ENCODE data around the gene ESR2. TPM values are rescaled to one million over a fixed set of nuclear protein-coding genes. Genes with fewer than 3 reads are reported as not detected.
A peak's percentile ranks its signal among the peaks of the same experiment; 100 is the strongest.

The ESR2 gene
- polyA plus RNA-seq, 1 of the 3 experiments (the other 2 are of a cell fraction) = 0.03 TPM

DNA sequence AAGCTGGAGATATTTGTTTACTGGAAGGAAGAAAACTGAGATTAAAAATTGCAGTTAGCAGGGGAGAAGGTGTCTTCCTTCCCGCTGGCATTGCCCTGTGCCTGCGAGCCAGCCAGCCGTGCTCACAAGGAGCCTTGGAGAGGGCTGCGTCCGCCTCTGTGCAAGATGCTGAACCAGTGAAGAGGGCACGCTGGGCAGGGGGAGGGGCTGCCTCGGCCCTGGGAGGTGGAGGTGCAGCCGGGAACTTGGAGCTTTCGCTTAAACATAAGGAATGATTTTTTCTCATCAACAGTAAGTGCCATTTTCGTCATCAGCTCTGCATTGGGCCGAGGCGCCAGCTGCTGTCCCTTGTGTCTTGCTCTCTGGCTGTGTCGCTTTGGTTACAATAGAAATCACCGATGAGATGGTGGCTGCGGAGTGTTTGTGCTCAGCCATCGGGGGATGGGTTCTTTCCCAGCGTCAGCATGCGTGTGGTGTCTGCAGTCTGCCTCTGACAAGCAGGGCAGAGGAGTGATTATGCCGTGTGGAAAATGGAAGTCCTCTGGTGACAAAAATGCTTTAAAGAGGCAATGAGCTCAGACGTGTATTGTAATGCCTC, 97.3 kb downstream of the ESR2 start:
- 13% methylated on average over 20 of the region's 20 CpGs for whole genome bisulfite sequencing (ENCODE audit: low lambda C conversion rate)
- Histone ChIP-seq H3K79me2 (ENCODE audit: insufficient read depth) (no peaks in the 10 kb centered on the region), H3K4me2 (peak overlapping the region; percentile 82), H3F3A (replicated peaks; ENCODE audit: insufficient read depth) (no peaks in the 10 kb centered on the region), H3K9me3 (no peaks in the 10 kb centered on the region), H4K20me1 (ENCODE audit: insufficient read depth) (no peaks in the 10 kb centered on the region), H3K9me2 (no peaks in the 10 kb centered on the region), H3K4me1 (ENCODE audit: control insufficient read depth in 1 of 2, insufficient read depth in 2 of 2, low read depth in 1 of 2, low read length in 1 of 2) (peaks cover 4 to 14% of the 10 kb centered on the region in 2 experiments; a peak in 3 of 4 replicates), H3K27ac (ENCODE audit: low read depth in 2 of 2, low read length in 1 of 2) (peak overlapping the region in 1 of 2 experiments; percentile 77; a peak in 2 of 4 replicates), H2AFZ (ENCODE audit: low read depth) (peak overlapping the region; percentile 82), H3K4me3 (ENCODE audit: low read depth in 2 of 2, low read length in 1 of 2) (peak overlapping the region; percentile 57 to 66), H3K36me3 (replicated peaks in 1 of 2; ENCODE audit: control insufficient read depth in 1 of 2, insufficient read depth in 2 of 2, low read length in 1 of 2) (no peaks in the 10 kb centered on the region), H3K27me3 (ENCODE audit: insufficient read depth) (no peaks in the 10 kb centered on the region), H3K9ac (peak overlapping the region; percentile 40)
- ChIA-PET CTCF (interaction anchor here (0.7 to 1.4 kb wide), 4 partner anchors 9 to 107 kb away, joined by 3 to 5 read pairs (median 3); no protein-coding TSS in a partner anchor), POLR2A (interaction anchor here (1.1 to 1.3 kb wide), 2 partner anchors 10 to 38 kb away, joined by 3 to 4 read pairs; no protein-coding TSS in a partner anchor)
- TF ChIP-seq RCOR1 (IDR thresholded peaks at IDR 0.05; ENCODE audit: low read length) (no peak), MXI1 (IDR thresholded peaks at IDR 0.05; ENCODE audit: low read depth, low read length) (peak; percentile 97), NFIC (IDR thresholded peaks at IDR 0.05; ENCODE audit: borderline replicate concordance) (no peak), GATA2 (CRISPR knock-in tag; IDR thresholded peaks at IDR 0.05) (peak; percentile 8; the same call in 1 of the 2 replicates), RFX5 (IDR thresholded peaks at IDR 0.05; ENCODE audit: low read length) (no peak), FOXM1 (IDR thresholded peaks at IDR 0.05; ENCODE audit: low read depth) (no peak), EP300 (IDR thresholded peaks at IDR 0.05; ENCODE audit: borderline replicate concordance in 1 of 2, low read depth in 1 of 2, low read length in 1 of 2) (0 out of 4 replicates have a peak, but pooled peaks of 1 of the 2 experiments have one; percentile 17), CHD2 (IDR thresholded peaks at IDR 0.05; ENCODE audit: low read length, partially characterized antibody) (peak; percentile 45), MEF2A (IDR thresholded peaks at IDR 0.05; ENCODE audit: borderline replicate concordance, low read depth) (no peak)
- DNase-seq = peak; percentile 79

DNA sequence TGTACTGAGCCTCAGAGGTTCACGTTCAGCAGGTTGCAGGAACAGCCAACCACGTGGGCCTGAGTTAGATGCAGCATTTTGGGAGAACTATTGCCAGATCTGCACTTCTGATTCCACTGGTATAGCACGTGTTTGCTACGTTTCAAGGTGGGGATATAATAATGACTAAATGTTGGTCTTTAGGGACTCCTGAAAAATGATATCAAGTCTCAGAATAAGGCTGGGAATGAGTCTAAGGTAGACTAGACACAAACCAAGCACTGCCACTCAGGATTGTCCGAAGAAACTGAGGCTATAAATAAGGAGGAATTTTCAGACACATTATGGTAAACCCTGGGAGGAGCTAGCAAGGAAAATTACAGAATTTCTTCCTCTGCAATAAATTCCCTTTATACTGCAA, 98.1 kb downstream of the ESR2 start:
- Histone ChIP-seq H3K4me1 (ENCODE audit: control insufficient read depth in 1 of 2, insufficient read depth in 2 of 2, low read depth in 1 of 2, low read length in 1 of 2) (peaks cover 6 to 14% of the 10 kb centered on the region in 2 experiments; a peak in 3 of 4 replicates), H3K27ac (ENCODE audit: low read depth in 2 of 2, low read length in 1 of 2) (no peak overlapping the region; a peak in 1 of 4 replicates), H2AFZ (ENCODE audit: low read depth) (no peak overlapping the region), H3K4me2 (no peak overlapping the region), H3K36me3 (replicated peaks in 1 of 2; ENCODE audit: control insufficient read depth in 1 of 2, insufficient read depth in 2 of 2, low read length in 1 of 2) (no peaks in the 10 kb centered on the region), H3K27me3 (ENCODE audit: insufficient read depth) (no peaks in the 10 kb centered on the region), H3K9me2 (no peaks in the 10 kb centered on the region), H4K20me1 (ENCODE audit: insufficient read depth) (no peaks in the 10 kb centered on the region), H3K9me3 (no peaks in the 10 kb centered on the region), H3K9ac (no peak overlapping the region), H3K4me3 (ENCODE audit: low read depth in 2 of 2, low read length in 1 of 2) (no peak overlapping the region), H3F3A (replicated peaks; ENCODE audit: insufficient read depth) (no peaks in the 10 kb centered on the region), H3K79me2 (ENCODE audit: insufficient read depth) (no peaks in the 10 kb centered on the region)
- CTCF ChIA-PET = interaction anchor here (1.4 to 1.5 kb wide), 2 partner anchors 38 to 108 kb away, joined by 4 to 5 read pairs; no protein-coding TSS in a partner anchor
- DNase-seq = no peak
- POLR2A ChIA-PET = interaction anchor here (1.3 kb wide), 1 partner anchor 39 kb away, joined by 3 read pairs; no protein-coding TSS in a partner anchor
- TF ChIP-seq EZH2phosphoT487 (IDR thresholded peaks at IDR 0.05; ENCODE audit: borderline replicate concordance, low read depth) = no peak
- WGBS (ENCODE audit: low lambda C conversion rate) = 88% methylated on average over 5 of the region's 5 CpGs

DNA sequence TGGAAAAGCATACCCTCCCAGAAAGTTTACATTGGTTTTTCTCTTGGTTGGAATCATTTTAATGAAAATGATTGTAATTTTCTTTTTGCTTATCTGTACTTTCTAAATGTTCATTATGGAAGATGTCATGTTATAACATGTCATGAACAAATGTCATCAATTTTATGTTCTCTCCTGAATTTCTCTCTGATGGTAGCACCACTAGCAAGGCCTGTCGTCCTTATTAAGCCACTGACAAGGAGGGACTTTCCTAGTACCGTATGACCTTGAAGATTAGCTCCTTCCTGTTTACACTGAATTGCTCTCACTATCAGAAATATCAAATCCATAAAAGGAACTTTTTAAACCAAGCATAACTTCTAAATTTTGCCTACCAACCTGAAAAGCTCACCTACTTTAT, 99.0 kb downstream of the ESR2 start:
- no peaks in the 10 kb centered on the region for H3K79me2 ChIP-seq (ENCODE audit: insufficient read depth)
- no peaks in the 10 kb centered on the region for H3K9me3 ChIP-seq
- no peaks in the 10 kb centered on the region for H3K9me2 ChIP-seq
- H3K4me1 ChIP-seq (ENCODE audit: control insufficient read depth in 1 of 2, insufficient read depth in 2 of 2, low read depth in 1 of 2, low read length in 1 of 2) = peaks cover 6 to 14% of the 10 kb centered on the region in 2 experiments; a peak in 3 of 4 replicates
- H3K27me3 ChIP-seq (ENCODE audit: insufficient read depth) = no peaks in the 10 kb centered on the region
- H3K27ac ChIP-seq (ENCODE audit: low read depth in 2 of 2, low read length in 1 of 2) = no peak overlapping the region
- H4K20me1 ChIP-seq (ENCODE audit: insufficient read depth) = no peaks in the 10 kb centered on the region
- 84% methylated on average over 2 of the region's 2 CpGs for WGBS (ENCODE audit: low lambda C conversion rate)
- H3K36me3 ChIP-seq (replicated peaks in 1 of 2; ENCODE audit: control insufficient read depth in 1 of 2, insufficient read depth in 2 of 2, low read length in 1 of 2) = no peaks in the 10 kb centered on the region
- no peak overlapping the region for H3K9ac ChIP-seq
- no peaks in the 10 kb centered on the region for H3F3A ChIP-seq (replicated peaks; ENCODE audit: insufficient read depth)
- CTCF ChIA-PET = interaction anchor here (1.5 kb wide), 3 partner anchors 99 to 395 kb away, joined by 3 to 4 read pairs (median 3); partner anchors contain the start of gene ESR2
- no peak overlapping the region for H2AFZ ChIP-seq (ENCODE audit: low read depth)
- TF ChIP-seq, protein P1, sequence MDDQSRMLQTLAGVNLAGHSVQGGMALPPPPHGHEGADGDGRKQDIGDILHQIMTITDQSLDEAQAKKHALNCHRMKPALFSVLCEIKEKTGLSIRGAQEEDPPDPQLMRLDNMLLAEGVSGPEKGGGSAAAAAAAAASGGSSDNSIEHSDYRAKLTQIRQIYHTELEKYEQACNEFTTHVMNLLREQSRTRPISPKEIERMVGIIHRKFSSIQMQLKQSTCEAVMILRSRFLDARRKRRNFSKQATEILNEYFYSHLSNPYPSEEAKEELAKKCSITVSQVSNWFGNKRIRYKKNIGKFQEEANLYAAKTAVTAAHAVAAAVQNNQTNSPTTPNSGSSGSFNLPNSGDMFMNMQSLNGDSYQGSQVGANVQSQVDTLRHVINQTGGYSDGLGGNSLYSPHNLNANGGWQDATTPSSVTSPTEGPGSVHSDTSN (IDR thresholded peaks at IDR 0.05) = no peak
- TF ChIP-seq POLR2AphosphoS5 (IDR thresholded peaks at IDR 0.05; ENCODE audit: low read depth, low read length) (no peak), MXI1 (IDR thresholded peaks at IDR 0.05; ENCODE audit: low read depth, low read length) (no peak), RCOR1 (IDR thresholded peaks at IDR 0.05; ENCODE audit: low read length) (no peak), JUND (IDR thresholded peaks at IDR 0.05) (no peak), TCF12 (IDR thresholded peaks at IDR 0.05) (no peak), GATA2 (CRISPR knock-in tag; IDR thresholded peaks at IDR 0.05) (no peak), FOXM1 (IDR thresholded peaks at IDR 0.05; ENCODE audit: low read depth) (no peak), SIN3A (IDR thresholded peaks at IDR 0.05; ENCODE audit: borderline replicate concordance, low read depth, low read length) (no peak)
- TF ChIP-seq, protein P2, sequence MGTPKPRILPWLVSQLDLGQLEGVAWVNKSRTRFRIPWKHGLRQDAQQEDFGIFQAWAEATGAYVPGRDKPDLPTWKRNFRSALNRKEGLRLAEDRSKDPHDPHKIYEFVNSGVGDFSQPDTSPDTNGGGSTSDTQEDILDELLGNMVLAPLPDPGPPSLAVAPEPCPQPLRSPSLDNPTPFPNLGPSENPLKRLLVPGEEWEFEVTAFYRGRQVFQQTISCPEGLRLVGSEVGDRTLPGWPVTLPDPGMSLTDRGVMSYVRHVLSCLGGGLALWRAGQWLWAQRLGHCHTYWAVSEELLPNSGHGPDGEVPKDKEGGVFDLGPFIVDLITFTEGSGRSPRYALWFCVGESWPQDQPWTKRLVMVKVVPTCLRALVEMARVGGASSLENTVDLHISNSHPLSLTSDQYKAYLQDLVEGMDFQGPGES (IDR thresholded peaks at IDR 0.05; ENCODE audit: low read depth, low read length) = no peak
- TF ChIP-seq, protein P3, sequence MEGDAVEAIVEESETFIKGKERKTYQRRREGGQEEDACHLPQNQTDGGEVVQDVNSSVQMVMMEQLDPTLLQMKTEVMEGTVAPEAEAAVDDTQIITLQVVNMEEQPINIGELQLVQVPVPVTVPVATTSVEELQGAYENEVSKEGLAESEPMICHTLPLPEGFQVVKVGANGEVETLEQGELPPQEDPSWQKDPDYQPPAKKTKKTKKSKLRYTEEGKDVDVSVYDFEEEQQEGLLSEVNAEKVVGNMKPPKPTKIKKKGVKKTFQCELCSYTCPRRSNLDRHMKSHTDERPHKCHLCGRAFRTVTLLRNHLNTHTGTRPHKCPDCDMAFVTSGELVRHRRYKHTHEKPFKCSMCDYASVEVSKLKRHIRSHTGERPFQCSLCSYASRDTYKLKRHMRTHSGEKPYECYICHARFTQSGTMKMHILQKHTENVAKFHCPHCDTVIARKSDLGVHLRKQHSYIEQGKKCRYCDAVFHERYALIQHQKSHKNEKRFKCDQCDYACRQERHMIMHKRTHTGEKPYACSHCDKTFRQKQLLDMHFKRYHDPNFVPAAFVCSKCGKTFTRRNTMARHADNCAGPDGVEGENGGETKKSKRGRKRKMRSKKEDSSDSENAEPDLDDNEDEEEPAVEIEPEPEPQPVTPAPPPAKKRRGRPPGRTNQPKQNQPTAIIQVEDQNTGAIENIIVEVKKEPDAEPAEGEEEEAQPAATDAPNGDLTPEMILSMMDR (IDR thresholded peaks at IDR 0.05) = no peak
- no peak overlapping the region for H3K4me3 ChIP-seq (ENCODE audit: low read depth in 2 of 2, low read length in 1 of 2)
- no peak for DNase-seq
- POLR2A ChIA-PET = no interaction called here
- H3K4me2 ChIP-seq = no peak overlapping the region

All from SK-N-SH (cell line).